HG03066 (cell line): ENCODE measurements around the gene SLC36A4.
"Not testable (repeated sequence)": the region's sequence is repeated elsewhere in the genome, so short reads cannot be mapped to it uniquely, and the experiment has no call there.

ENCODE experiments used
- ATAC-seq: cut with Tn5 transposase; IDR thresholded peaks from one replicate; pipeline ENCODE4 v1.9.1; 2021; ENCODE audit warnings: low read depth; ENCODE audit not compliant: unreplicated experiment

SLC36A4 gene

DNA sequence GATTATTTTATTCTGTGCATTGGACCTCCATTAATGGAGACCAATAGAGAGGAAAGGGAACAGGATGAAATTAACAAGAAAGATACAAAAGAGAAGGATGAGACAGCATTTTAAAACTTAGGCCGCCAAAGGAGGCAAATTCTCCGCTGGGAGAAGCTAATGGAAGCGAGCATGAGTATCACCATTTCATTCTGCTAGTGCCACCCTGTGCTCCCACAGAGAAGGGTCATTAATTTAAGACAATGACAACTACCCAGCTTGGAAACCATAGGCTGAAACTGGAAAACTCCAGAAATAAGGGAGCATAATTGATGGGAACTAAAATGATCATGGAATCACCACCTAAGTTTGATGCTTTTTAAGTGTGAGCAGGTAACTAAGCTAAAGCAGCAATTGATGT is 69.2 kb downstream of the SLC36A4 start:
- no peak for ATAC-seq

DNA sequence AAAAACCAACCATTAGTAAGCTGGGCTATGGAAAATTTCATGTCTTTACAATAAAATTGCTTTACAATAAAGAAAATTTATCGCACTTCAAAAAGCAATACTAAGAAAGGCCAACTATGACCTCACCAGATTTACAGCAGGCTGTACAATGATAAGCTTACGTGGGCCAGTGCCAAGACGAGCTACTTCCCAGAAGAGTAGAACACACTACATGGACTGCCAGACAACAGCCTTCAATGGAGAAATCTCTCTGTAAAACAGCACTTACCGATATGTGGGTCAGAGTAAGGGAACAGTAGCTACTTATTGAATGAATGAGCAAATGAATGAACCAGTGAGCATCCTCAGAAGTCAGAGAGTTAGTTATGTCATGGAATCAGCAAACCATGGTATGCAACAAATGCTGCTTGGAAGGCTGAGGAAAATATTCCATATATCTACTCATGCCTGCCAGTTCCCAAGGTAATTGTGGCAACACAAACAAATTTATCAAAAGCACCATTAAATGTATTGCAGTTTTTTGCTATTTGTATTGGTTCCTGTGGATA is 74.4 kb downstream of the SLC36A4 start:
- ATAC-seq, result no peak

DNA sequence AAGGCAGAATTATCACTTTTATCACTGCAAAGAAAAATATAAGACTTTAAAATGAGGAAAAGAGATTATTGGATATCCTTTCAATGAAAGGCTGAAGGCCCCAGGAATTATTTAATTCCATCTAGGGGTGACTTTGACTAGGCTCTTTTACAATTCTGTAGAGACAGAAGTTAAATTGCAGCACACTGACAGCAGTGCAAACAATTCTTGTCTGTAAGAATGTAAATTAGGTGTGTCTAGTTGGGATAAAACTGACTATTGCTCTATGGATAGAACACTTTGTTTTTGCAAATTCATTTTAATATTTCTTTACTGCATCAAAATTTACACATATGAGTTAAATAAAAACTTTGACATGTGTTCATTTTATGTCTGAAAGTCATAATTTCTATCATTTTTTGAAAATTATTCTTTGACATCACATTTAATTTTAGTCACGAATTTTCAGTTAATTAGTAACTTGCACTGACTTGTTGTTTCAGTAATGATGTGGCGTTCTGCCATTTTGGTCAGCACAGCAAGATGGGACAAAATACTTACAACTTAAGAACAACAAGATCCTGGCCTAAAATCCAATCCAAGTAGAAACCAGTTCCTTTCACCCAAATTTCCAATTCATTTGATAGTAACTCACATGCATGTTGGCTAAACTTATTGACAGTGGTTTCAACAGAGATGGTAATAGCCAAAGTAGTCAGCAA is 75.1 kb downstream of the SLC36A4 start:
- no peak for ATAC-seq

DNA sequence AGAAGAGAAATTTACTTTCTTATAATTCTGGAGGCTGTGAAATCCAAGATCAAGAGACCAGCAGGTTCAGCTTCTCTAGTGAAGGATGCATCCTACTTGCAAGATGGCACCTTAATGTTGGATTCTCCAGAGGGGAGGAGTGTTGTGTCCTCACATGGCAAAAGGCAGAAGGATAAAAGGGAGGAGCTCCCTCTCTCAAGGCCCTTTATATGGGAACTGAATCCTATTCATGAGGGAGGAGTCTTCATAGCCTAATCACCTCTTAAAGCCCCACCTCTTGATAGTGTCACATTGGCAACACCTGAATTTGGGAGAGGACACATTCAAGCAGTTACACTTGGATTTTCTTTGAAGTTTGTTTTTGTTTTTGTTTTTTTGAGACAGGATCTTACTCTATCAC is 79.5 kb downstream of the SLC36A4 start:
- ATAC-seq, result no peak

DNA sequence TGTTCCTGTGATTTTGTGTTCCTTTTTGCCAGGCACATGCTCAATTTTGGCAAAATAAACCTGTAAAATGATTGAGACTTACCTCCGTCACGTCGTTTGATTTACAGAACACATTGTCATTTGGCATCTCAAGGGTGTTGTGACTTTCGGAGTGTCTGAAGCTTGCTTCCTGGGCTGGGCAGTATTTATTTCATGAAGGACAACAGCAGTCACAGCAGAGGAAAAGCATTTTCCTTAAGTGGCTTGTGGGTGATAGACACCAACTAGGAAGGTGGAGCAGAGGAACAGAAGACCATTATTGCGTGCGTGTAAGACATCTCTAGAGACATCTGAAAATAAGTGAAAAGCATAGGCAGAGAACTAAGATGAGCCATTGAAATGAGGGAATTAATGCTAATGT is 80.2 kb downstream of the SLC36A4 start:
- no peak for ATAC-seq

DNA sequence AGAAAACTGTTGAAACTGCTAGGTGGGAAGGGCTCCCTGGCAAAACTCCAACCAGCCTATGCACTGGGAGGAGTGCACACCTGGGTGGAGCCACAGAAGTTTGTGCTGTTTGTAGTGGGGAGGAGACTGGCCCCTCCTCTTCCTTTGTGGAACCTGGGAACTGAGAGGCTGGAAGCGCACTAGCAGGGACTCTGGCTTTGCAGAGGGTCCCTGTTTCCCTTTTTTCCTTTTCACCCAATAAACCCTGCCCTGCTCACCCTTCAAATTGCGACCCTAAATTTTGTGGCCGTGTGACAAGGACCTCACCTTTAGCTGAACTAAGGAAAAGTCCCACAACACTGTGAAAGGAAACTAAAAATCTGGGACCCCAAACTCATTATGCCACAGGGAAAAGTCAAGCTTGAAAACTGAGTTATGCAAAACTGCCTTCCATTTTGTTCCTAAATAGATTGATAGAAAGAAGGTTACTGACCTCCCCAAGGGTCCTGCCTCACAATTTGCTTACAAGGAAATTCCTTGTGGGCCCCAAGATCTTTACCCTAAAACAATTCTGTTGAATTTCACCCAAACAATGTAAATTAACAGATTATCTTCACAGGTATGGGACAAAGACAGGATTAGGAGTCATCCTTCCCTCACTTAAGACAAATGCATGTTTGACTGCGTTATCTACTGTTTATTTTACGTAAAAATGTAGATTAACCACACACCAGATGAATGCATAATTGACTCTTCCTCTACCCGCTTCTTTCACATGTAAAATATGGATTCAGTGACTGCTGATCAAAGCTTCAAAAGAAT is 81.0 kb downstream of the SLC36A4 start:
- ATAC-seq, result no peak

DNA sequence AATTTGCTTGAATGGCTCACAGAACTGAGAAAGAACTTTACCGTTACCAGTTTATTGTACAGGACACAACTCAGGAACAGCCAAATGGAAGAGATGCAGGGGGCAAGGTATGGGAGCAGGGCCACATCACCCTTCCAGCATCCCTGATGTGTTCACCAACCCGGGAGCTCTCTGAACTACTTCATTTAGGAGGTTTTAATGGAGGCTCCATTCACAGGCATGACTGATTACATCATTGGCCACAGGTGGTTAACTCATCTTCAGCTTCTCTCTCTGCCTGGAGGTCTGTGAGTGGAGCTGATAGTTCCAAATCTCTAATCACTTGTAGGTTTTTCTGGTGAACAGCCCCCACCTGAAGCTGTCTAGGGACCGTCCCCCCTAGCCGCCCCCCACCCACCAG is 83.5 kb downstream of the SLC36A4 start:
- ATAC-seq, result no peak

DNA sequence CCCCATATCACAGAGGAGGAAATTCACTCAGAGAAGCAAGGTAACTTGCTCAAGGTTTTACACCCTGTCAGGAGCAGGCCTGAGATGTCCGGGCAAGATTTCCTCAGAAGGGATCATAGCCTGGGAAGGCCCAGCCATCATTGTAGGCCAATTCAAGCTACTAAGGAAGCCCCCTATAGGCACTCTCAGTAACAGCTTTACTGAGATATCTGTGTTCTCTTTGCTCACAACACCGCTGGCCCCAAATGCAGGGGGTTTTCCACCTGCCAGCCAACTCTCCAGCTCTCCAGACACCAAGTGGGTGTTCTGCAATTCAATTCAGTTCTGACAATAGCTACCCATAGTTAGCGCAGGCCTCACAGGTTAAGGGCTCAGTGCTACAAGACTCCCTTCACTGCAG is 84.0 kb downstream of the SLC36A4 start:
- no peak for ATAC-seq

DNA sequence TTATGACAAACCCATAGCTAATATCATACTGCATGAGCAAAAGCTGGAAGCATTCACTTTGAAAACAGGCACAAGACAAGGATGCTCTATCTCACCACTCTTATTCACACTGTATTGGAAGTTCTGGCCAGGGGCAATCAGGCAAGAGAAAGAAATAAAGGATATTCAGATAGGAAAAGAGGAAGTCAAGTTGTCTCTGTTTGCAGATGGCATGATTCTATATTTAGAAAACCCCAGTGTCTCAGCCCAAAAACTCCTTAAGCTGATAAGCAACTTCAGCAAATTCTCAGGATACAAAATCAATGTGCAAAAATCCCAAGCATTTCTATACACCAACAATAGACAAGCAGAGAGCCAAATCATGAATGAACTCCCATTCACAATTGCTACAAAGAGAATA is 86.6 kb downstream of the SLC36A4 start:
- not testable (repeated sequence) for ATAC-seq

DNA sequence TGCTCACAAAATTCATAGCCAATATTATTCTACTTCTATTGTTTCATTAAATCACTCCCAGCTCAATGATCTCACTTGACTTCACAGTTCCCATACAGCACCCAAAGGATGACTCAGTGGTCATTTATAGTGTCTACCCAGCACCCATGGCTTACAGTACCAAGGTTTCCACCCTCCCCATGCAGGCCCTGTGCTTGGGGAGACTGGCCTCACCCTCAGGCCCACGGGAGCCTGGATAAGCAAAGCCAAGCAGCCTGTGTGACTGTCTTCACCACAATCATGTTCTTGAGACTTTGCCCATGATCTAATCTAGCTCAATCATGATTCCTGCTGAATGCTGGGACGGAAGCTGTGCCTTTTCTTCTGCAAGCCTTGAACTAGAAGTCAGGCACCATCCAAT is 97.6 kb downstream of the SLC36A4 start:
- no peak for ATAC-seq

DNA sequence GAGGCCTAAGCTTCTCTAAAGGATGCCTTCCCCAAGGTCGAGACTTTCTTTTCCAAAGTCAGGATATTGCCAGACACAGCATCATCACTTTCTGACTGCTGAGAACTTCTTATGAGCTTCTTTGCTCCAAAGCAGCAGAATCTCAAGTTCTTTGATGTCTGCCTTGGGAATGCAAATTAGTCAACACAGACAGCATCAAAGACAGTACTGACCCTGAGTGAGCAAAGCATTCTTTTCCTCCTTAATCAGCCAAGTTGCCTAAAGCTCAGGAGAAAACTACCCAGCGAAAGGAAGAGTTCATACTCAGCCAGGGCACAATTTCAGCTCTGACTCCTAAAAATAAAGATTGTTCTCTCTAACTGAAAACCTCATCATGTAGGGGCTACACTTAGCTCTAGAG is 98.0 kb downstream of the SLC36A4 start:
- no peak for ATAC-seq
